Nephron (organoid): ENCODE measurements around the gene ANOS1.

Source experiments
- H3K27ac Mint-ChIP-seq, 3 experiments: 2 replicates each; pipeline ENCODE4 v1.8.0; 2020; ENCODE audit warnings: mixed read lengths in 3 of 3, mild to moderate bottlenecking in 2 of 3, moderate library complexity in 1 of 3
- H3K27me3 Mint-ChIP-seq: 2 replicates; pipeline ENCODE4 v1.8.0; 2021; ENCODE audit warnings: low read depth, mild to moderate bottlenecking, moderate library complexity, mixed read lengths
- H3K36me3 Mint-ChIP-seq: 2 replicates; pipeline ENCODE4 v1.8.0; 2020; ENCODE audit warnings: low read depth, mixed read lengths
- H3K4me1 Mint-ChIP-seq: 2 replicates; pipeline ENCODE4 v1.8.0; 2020; ENCODE audit warnings: mixed read lengths
- H3K4me3 Mint-ChIP-seq, 3 experiments: 2 replicates each; pipeline ENCODE4 v1.8.0; 2020; ENCODE audit warnings: mild to moderate bottlenecking in 3 of 3, mixed read lengths in 3 of 3, moderate library complexity in 2 of 3
- H3K9me3 Mint-ChIP-seq: 2 replicates; pipeline ENCODE4 v1.8.0; 2020; ENCODE audit warnings: mixed read lengths
- TF ChIP-seq, protein P1 (sequence below), 3 experiments: fragments of 200-600 bp; sonication (generic); IDR thresholded peaks; one replicate each; pipeline ENCODE4 v1.5.0; 2021; ENCODE audit warnings: antibody characterized with exemption in 3 of 3; ENCODE audit not compliant: unreplicated experiment in 3 of 3

The ANOS1 gene

DNA sequence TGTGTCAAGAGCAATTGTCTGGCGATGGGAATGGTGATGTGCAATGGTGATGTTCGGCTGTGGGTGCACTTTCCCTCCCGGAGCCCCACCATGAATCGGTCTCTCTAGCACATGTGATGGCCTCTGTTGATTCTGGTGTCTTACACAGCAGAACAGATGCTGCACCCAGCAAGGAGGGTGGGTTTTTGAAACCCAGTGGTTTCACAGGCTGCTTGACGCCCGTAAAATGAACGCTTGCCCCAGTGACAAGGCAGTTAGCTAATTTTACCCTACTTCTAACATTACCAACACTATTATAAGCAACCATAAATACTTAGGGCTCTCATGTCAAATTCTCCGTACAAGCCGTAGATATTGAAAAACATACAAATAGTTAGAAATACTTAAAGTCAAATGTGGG, 5.9 kb upstream of the ANOS1 start:
- peaks cover 34% of the 10 kb centered on the region for H3K27me3 Mint-ChIP-seq
- H3K9me3 Mint-ChIP-seq: no peaks in the 10 kb centered on the region
- peaks cover 18% of the 10 kb centered on the region for H3K4me1 Mint-ChIP-seq
- TF ChIP-seq, protein P1, sequence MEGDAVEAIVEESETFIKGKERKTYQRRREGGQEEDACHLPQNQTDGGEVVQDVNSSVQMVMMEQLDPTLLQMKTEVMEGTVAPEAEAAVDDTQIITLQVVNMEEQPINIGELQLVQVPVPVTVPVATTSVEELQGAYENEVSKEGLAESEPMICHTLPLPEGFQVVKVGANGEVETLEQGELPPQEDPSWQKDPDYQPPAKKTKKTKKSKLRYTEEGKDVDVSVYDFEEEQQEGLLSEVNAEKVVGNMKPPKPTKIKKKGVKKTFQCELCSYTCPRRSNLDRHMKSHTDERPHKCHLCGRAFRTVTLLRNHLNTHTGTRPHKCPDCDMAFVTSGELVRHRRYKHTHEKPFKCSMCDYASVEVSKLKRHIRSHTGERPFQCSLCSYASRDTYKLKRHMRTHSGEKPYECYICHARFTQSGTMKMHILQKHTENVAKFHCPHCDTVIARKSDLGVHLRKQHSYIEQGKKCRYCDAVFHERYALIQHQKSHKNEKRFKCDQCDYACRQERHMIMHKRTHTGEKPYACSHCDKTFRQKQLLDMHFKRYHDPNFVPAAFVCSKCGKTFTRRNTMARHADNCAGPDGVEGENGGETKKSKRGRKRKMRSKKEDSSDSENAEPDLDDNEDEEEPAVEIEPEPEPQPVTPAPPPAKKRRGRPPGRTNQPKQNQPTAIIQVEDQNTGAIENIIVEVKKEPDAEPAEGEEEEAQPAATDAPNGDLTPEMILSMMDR (IDR thresholded peaks at IDR 0.05; ENCODE audit: unreplicated experiment in 3 of 3): no peak
- H3K4me3 Mint-ChIP-seq: no peak overlapping the region
- H3K27ac Mint-ChIP-seq: no peak overlapping the region
- no peaks in the 10 kb centered on the region for H3K36me3 Mint-ChIP-seq

DNA sequence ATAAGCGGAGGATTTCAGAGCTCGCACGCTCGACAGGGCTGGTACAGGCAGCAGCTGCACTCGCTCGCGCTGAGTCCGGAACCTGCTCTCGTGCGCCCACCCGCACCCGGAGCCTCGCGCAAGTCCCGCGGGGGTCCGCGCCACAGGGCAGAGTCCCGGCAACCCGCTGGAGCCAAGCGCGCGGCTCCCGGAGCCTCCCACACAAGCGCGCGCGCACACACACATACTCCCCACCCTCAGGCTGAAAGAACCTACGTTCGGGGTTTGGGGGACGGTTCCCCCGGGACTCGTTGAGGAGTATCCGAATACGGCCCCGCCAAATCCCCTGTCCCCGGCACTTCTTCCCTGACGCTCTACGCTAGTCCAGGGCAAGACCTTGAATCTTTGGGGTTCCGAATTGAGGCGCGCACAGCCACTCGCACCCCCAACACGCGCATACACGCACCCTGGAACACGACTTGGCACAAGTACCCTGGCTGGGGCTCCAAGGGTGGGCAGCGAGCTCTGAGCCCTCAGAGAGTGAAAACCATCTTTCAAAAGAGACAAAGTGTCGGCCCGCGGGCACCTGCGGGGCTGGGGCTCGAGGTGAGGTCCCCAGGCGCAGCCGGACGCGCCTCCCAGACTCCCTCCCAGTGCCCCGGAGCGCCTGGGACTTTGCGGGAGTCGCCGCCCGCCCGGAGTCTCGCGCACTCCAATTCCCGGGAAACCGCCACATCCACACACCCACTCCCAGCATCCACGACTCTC, 952 bp downstream of the ANOS1 start:
- peaks cover 17% of the 10 kb centered on the region for H3K4me1 Mint-ChIP-seq
- H3K4me3 Mint-ChIP-seq: peak overlapping the region; percentile 90 to 93 (median 91)
- TF ChIP-seq, protein P1 (IDR thresholded peaks at IDR 0.05; ENCODE audit: unreplicated experiment in 3 of 3): no peak
- peak overlapping the region in 1 of 3 experiments; percentile 46 for H3K27ac Mint-ChIP-seq
- H3K27me3 Mint-ChIP-seq: peaks cover 89% of the 10 kb centered on the region
- H3K36me3 Mint-ChIP-seq: no peaks in the 10 kb centered on the region
- no peaks in the 10 kb centered on the region for H3K9me3 Mint-ChIP-seq

DNA sequence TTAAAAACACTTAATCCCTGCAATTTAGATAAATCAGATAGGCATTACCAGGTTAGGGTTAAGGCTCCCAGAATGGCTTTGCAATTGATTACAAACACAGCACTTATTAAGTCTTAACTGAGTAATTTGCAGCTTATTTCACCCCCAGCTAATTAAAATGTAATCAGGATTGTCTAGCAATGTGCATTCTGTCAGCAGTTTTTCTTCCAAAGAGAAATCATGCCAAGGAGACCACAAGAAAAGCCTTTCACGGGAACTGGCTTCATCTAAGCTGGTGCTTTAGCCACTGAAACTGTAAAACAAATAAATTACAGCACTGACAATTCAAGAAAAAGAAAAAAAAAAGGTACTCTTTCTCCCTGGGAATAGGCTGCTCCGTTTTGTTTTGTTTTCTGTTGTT, 2.1 kb downstream of the ANOS1 start:
- Mint-ChIP-seq H3K27ac (no peak overlapping the region), H3K4me1 (peaks cover 17% of the 10 kb centered on the region), H3K4me3 (peak overlapping the region; percentile 90 to 93 (median 91)), H3K27me3 (peaks cover 80% of the 10 kb centered on the region), H3K9me3 (no peaks in the 10 kb centered on the region), H3K36me3 (no peaks in the 10 kb centered on the region)
- TF ChIP-seq, protein P1 (IDR thresholded peaks at IDR 0.05; ENCODE audit: unreplicated experiment in 3 of 3): no peak

DNA sequence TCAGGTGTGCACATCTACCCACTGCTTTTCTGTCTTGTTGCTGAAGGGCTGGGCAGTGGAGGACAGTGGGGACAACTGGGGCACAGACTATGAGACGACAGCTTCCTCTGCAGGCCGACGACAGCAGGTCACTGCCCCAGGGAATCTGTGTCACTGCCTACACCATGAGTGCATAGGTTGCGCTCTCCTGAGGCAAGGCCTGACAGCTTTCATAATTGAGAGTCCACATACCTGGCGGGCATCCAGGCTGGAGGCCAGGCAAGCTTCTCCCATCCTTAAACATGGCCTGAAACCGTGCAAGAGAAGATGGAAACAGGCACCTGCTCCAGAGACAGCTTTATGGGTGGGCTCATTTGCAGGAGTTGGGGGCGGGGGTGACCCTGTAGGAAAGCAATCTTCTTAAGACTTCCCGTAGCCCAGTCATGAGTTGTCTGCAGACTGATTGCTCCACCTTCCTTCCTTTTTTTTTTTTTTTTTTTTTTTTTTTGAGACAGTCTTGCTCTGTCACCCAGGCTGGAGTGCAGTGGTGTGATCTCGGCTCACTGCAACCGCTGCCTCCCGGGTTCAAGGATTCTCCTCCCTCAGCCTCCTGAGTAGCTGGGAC, 2.9 kb downstream of the ANOS1 start:
- TF ChIP-seq, protein P1 (IDR thresholded peaks at IDR 0.05; ENCODE audit: unreplicated experiment in 3 of 3): no peak
- Mint-ChIP-seq H3K4me3 (peak overlapping the region; percentile 27 to 47 (median 28)), H3K27me3 (peaks cover 80% of the 10 kb centered on the region), H3K36me3 (no peaks in the 10 kb centered on the region), H3K4me1 (peaks cover 21% of the 10 kb centered on the region), H3K9me3 (no peaks in the 10 kb centered on the region), H3K27ac (no peak overlapping the region)

DNA sequence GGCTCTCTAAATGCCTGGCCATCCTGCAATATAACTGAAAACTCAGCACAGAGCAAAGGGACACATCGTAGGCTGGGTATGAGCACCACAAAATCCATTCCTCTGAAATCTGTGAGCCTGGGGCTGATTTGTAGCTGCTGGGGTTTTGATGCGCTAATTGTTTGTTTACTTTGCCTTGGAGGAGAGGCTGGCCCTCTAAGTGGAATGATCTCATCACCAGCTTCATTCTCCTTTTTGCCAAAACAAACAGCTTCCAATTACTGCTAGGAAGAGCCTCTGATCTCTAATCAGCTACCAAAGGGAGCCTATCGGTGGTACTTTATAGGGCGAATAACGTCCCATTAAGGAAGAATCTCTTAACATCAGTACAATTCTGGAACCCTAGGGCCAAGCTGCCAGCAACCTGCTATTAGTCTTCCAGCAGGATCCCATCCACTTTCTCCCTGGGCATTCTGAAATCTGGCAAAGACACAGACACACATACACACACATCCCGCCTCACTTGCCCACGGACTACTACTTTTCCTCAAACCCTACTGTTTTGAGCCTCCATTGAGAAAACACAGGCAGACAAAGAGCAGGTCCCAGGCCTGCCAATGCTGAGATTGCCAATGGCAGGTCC, 5.8 kb downstream of the ANOS1 start:
- Mint-ChIP-seq H3K36me3 (no peaks in the 10 kb centered on the region), H3K9me3 (no peaks in the 10 kb centered on the region), H3K4me1 (peaks cover 23% of the 10 kb centered on the region), H3K27ac (no peak overlapping the region), H3K4me3 (no peak overlapping the region), H3K27me3 (peaks cover 71% of the 10 kb centered on the region)
- TF ChIP-seq, protein P1 (IDR thresholded peaks at IDR 0.05; ENCODE audit: unreplicated experiment in 3 of 3): no peak
